PC-3 (cell line): ENCODE measurements around the gene DNAI4. TPM values are rescaled to one million over a fixed set of nuclear protein-coding genes. Genes with fewer than 3 reads are reported as not detected.

Experiments used
- ATAC-seq: fragments of 200-7000 bp; cut with Tn5 transposase; 2 replicates; pipeline ENCODE4 v1.9.1; 2020; ENCODE audit warnings: mild to moderate bottlenecking, moderate library complexity
- BruUV-seq: library from RNA; stranded (reverse); fragments of 400-500 nt; replicated peaks from 2 replicates; lab custom pipeline; 2021; lab: Mats Ljungman, UMichigan
- CTCF ChIA-PET: fragments of 300-600 bp; sonication (Branson Sonifier 250); formaldehyde crosslinking; loops from one replicate; lab custom pipeline; 2022; ENCODE audit warnings: antibody characterized with exemption; lab: Charles Lee
- POLR2A ChIA-PET: fragments of 300-600 bp; sonication (Branson Sonifier 250); formaldehyde crosslinking; loops from one replicate; lab custom pipeline; 2022; ENCODE audit warnings: antibody characterized with exemption; ENCODE audit not compliant: unreplicated experiment; lab: Charles Lee
- DNase-seq: peaks from one replicate; pipeline ENCODE4 v3.0.0-alpha.2; 2015
- H2AFZ ChIP-seq: fragments of 300-600 bp; sonication (generic); 2 replicates; pipeline ENCODE4 v1.6.0; 2016; ENCODE audit warnings: antibody characterized with exemption, low read length
- H3F3A ChIP-seq: fragments of 300-600 bp; sonication (generic); one replicate; pipeline ENCODE4 v1.6.0; 2017; ENCODE audit warnings: antibody characterized with exemption, low read length, control low read depth, mild to moderate bottlenecking; ENCODE audit not compliant: unreplicated experiment
- H3K27ac ChIP-seq: fragments of 300-600 bp; sonication (generic); 2 replicates; pipeline ENCODE4 v1.5.1; 2016; ENCODE audit warnings: mild to moderate bottlenecking, low read length
- H3K27me3 ChIP-seq: fragments of 300-600 bp; sonication (generic); 2 replicates; pipeline ENCODE4 v1.6.1; 2016; ENCODE audit warnings: low read length, mixed read lengths
- H3K36me3 ChIP-seq: fragments of 300-600 bp; sonication (generic); 2 replicates; pipeline ENCODE4 v1.6.1; 2016; ENCODE audit warnings: low read depth, mixed run types, low read length, mixed read lengths
- H3K4me1 ChIP-seq: fragments of 300-600 bp; sonication (generic); 2 replicates; pipeline ENCODE4 v1.5.1; 2016; ENCODE audit warnings: low read length; ENCODE audit not compliant: insufficient read depth
- H3K4me2 ChIP-seq: fragments of 300-600 bp; sonication (generic); 2 replicates; pipeline ENCODE4 v1.6.0; 2016; ENCODE audit warnings: low read length
- H3K4me3 ChIP-seq: fragments of 300-600 bp; sonication (generic); 2 replicates; pipeline ENCODE4 v1.5.1; 2016; ENCODE audit warnings: mild to moderate bottlenecking, low read length, mixed read lengths
- H3K79me2 ChIP-seq: fragments of 300-600 bp; sonication (generic); 2 replicates; pipeline ENCODE4 v1.6.1; 2017; ENCODE audit warnings: low read length, mixed read lengths
- H3K9ac ChIP-seq: fragments of 300-600 bp; sonication (generic); 2 replicates; pipeline ENCODE4 v1.6.0; 2016; ENCODE audit warnings: mild to moderate bottlenecking, low read length
- H3K9me2 ChIP-seq: fragments of 300-600 bp; sonication (generic); replicated peaks from 2 replicates; pipeline ENCODE4 v1.6.1; 2016; ENCODE audit warnings: mixed run types, low read length, mixed read lengths
- H3K9me3 ChIP-seq: fragments of 300-600 bp; sonication (generic); 2 replicates; pipeline ENCODE4 v1.6.1; 2016; ENCODE audit warnings: low read length, mixed read lengths
- H4K20me1 ChIP-seq: fragments of 300-600 bp; sonication (generic); 2 replicates; pipeline ENCODE4 v1.6.1; 2016; ENCODE audit warnings: low read length, mixed read lengths
- EZH2 ChIP-seq: fragments of 300-600 bp; sonication (generic); IDR thresholded peaks from one replicate; pipeline ENCODE4 v1.6.1; 2017; ENCODE audit warnings: antibody characterized with exemption, mild to moderate bottlenecking, low read length; ENCODE audit not compliant: unreplicated experiment
- EZH2phosphoT487 ChIP-seq: fragments of 300-600 bp; sonication (generic); IDR thresholded peaks from 2 replicates; pipeline ENCODE4 v1.6.1; 2018; ENCODE audit warnings: mild to moderate bottlenecking, antibody characterized with exemption, low read length, borderline replicate concordance
- intact Hi-C: fragments of 100-400 bp; cut with micrococcal nuclease; formaldehyde crosslinking; loops from 2 replicates; pipeline ENCODE4 v1.9.0; 2023
- total RNA-seq: library from RNA; depleted of rRNA; stranded (reverse); fragments of >200 nt; gene quantifications from 2 replicates; pipeline ENCODE4 v1.2.3, GENCODE V29; 2014
- TF ChIP-seq, protein P1 (sequence below): fragments of 300-600 bp; sonication (generic); conservative IDR thresholded peaks from 2 replicates; pipeline ENCODE4 v1.5.1; 2017; ENCODE audit warnings: antibody characterized with exemption, low read depth, mild to moderate bottlenecking, low read length

Gene DNAI4
- total RNA-seq, 1 experiment from 2014 or later = 1.6 TPM

DNA sequence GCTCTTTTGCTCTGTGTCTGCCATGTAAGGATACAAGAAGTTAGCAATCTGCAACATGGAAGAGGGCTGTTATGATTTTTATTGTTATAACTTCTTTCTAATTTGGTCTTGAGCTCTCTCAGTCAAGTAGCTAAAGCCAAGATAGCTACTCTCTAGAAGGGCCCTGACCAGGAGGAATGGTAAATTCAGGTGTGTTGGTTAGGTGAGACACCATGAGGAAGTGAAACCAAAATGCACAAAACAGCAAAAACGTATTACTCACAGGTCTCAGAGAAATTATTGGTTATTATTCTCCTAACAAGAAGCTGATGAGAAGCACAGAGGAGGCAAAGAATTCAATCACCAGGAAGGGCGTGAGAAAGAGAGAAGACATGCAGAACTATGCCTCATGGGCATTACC is 71.8 kb downstream of the DNAI4 start:
- Histone ChIP-seq H3K4me1 (no peaks in the 10 kb centered on the region), H4K20me1 (no peaks in the 10 kb centered on the region), H3K79me2 (no peaks in the 10 kb centered on the region), H3K36me3 (no peaks in the 10 kb centered on the region), H3K9me3 (no peaks in the 10 kb centered on the region), H3K27me3 (no peaks in the 10 kb centered on the region; the same call in 1 of the 2 replicates), H3K9ac (no peak overlapping the region), H3K4me3 (no peak overlapping the region), H3F3A (no peaks in the 10 kb centered on the region), H2AFZ (no peak overlapping the region), H3K4me2 (no peak overlapping the region), H3K9me2 (no peaks in the 10 kb centered on the region), H3K27ac (no peak overlapping the region)
- ChIA-PET CTCF (no interaction called here), POLR2A (no interaction called here)
- no peak for ATAC-seq
- intact Hi-C loops = no loop called here
- DNase-seq = no peak
- no TSS peak for BruUV-seq
- TF ChIP-seq, protein P1, sequence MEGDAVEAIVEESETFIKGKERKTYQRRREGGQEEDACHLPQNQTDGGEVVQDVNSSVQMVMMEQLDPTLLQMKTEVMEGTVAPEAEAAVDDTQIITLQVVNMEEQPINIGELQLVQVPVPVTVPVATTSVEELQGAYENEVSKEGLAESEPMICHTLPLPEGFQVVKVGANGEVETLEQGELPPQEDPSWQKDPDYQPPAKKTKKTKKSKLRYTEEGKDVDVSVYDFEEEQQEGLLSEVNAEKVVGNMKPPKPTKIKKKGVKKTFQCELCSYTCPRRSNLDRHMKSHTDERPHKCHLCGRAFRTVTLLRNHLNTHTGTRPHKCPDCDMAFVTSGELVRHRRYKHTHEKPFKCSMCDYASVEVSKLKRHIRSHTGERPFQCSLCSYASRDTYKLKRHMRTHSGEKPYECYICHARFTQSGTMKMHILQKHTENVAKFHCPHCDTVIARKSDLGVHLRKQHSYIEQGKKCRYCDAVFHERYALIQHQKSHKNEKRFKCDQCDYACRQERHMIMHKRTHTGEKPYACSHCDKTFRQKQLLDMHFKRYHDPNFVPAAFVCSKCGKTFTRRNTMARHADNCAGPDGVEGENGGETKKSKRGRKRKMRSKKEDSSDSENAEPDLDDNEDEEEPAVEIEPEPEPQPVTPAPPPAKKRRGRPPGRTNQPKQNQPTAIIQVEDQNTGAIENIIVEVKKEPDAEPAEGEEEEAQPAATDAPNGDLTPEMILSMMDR = no peak
- TF ChIP-seq EZH2 (no peak), EZH2phosphoT487 (no peak)

DNA sequence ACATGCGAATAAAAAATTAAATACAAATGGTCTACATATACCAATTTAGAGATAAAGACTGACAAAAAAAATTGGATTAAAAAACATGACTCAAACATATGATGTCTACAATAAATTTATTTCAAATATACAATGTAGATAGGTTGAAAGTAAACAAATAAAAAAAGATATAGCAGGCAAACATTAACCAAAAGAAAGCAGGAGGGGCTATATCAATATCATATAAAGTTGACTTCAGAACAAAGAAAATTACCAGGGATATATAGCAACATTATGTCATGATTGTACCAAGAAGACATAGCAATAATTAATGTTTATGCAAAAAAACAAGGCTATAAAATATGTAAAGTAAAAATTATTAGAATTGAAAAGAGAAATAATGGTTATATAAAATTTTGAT is 73.7 kb downstream of the DNAI4 start:
- BruUV-seq = no TSS peak

DNA sequence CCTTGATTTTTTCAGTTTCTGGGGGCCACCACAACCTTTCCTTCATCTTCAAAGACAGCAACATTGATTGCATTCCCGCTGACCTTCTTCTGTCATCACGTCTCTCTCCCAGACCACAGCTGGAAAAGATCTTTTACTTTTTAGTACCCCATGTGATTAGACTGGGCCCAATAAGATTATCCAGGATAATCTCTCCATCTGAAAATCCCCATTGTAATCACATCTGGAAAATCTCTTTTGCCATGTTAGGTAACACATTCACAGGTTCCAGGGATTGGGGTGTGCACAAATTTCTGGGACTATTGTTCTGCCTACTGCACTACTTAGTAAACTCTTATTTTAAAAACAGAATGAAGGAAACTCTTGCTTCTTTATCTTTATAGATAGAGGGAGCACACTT is 76.5 kb downstream of the DNAI4 start:
- Histone ChIP-seq H3K36me3 (no peaks in the 10 kb centered on the region), H3K4me1 (no peaks in the 10 kb centered on the region), H3K27me3 (no peaks in the 10 kb centered on the region), H3K9me3 (no peaks in the 10 kb centered on the region), H3K9ac (no peak overlapping the region), H4K20me1 (no peaks in the 10 kb centered on the region), H3K4me2 (no peak overlapping the region), H3K27ac (no peak overlapping the region), H3F3A (no peaks in the 10 kb centered on the region), H3K79me2 (no peaks in the 10 kb centered on the region), H3K4me3 (no peak overlapping the region), H3K9me2 (no peaks in the 10 kb centered on the region), H2AFZ (no peak overlapping the region)
- ATAC-seq = no peak
- BruUV-seq = no TSS peak
- intact Hi-C loops = no loop called here
- TF ChIP-seq, protein P1 = no peak
- TF ChIP-seq EZH2phosphoT487 (no peak), EZH2 (no peak)
- no peak for DNase-seq
- CTCF ChIA-PET = no interaction called here
- POLR2A ChIA-PET = no interaction called here

More for the DNA sequence above, 73.7 kb downstream of the DNAI4 start:
- Histone ChIP-seq H3K4me2 (no peak overlapping the region), H3K4me1 (no peaks in the 10 kb centered on the region), H3K27me3 (no peaks in the 10 kb centered on the region; the same call in 1 of the 2 replicates), H4K20me1 (no peaks in the 10 kb centered on the region), H3K9me2 (no peaks in the 10 kb centered on the region), H3K36me3 (no peaks in the 10 kb centered on the region), H2AFZ (no peak overlapping the region), H3F3A (no peaks in the 10 kb centered on the region), H3K9me3 (no peaks in the 10 kb centered on the region), H3K27ac (no peak overlapping the region), H3K79me2 (no peaks in the 10 kb centered on the region), H3K9ac (no peak overlapping the region), H3K4me3 (no peak overlapping the region)
- intact Hi-C loops = no loop called here
- ATAC-seq (no peak), DNase-seq (no peak)
- CTCF ChIA-PET = no interaction called here
- TF ChIP-seq, protein P1 = no peak
- no peak for TF ChIP-seq EZH2
- no peak for TF ChIP-seq EZH2phosphoT487
- POLR2A ChIA-PET = no interaction called here
